ENCODE data around the gene SPANXN4. TPM values are rescaled to one million over a fixed set of nuclear protein-coding genes. Genes with fewer than 3 reads are reported as not detected.

Gene SPANXN4, protein sequence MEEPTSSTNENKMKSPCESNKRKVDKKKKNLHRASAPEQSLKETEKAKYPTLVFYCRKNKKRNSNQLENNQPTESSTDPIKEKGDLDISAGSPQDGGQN
- total RNA-seq (2014; rRNA removed; shearing (Covaris generic); ENCODE audit: low replicate concordance): not detected in 2 replicates

DNA sequence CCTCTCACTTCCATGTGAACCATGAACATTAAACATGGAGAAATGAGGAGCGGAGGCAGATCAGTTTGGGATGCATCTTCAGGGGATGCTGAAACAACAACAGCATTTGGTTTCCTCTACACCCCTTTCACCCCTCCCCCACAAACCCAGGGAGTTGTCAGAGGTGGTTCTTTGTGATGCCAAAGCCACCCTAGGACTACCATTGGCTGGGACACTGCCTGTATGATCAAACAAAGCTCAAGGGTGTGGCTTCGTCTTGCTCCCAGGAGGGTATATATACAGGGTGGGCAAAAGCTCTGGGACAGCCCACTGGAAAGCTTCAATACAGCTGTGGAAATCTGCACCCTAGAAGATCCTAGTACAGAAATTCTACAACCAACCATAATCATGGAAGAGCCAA is at the start of gene SPANXN4:
Gene SPANXN4 (plus strand): TSS at position 301 of the 400 bp plus-strand sequence. CDS start 87 bp downstream, at position 388.
- no peak within 1 kb of the TSS for H3K27ac ChIP-seq (ENCODE audit: low read length)
- no peaks in the 10 kb centered on the region for H3K27me3 ChIP-seq (ENCODE audit: low read length)
- H2AFZ ChIP-seq (ENCODE audit: low read length): no peak within 1 kb of the TSS
- DNase-seq: no peak
- no peaks in the 10 kb centered on the region for H3K79me2 ChIP-seq (ENCODE audit: low read length)
- no peaks in the 10 kb centered on the region for H4K20me1 ChIP-seq (ENCODE audit: insufficient read depth, low read depth, low read length)
- H3K9ac ChIP-seq (ENCODE audit: low read length): no peak within 1 kb of the TSS
- no peaks in the 10 kb centered on the region for H3K9me2 ChIP-seq (replicated peaks; ENCODE audit: insufficient read depth, low read length)
- no peak within 1 kb of the TSS for H3K4me2 ChIP-seq (ENCODE audit: low read depth, low read length, poor library complexity, severe bottlenecking)
- H3K4me1 ChIP-seq (ENCODE audit: low read length): no peaks in the 10 kb centered on the region
- peaks cover 15% of the 10 kb centered on the region for H3K9me3 ChIP-seq (ENCODE audit: low read length)
- no peaks in the 10 kb centered on the region for H3K36me3 ChIP-seq (ENCODE audit: insufficient read depth, low read length)
- no peak within 1 kb of the TSS for H3K4me3 ChIP-seq (ENCODE audit: low read length)

DNA sequence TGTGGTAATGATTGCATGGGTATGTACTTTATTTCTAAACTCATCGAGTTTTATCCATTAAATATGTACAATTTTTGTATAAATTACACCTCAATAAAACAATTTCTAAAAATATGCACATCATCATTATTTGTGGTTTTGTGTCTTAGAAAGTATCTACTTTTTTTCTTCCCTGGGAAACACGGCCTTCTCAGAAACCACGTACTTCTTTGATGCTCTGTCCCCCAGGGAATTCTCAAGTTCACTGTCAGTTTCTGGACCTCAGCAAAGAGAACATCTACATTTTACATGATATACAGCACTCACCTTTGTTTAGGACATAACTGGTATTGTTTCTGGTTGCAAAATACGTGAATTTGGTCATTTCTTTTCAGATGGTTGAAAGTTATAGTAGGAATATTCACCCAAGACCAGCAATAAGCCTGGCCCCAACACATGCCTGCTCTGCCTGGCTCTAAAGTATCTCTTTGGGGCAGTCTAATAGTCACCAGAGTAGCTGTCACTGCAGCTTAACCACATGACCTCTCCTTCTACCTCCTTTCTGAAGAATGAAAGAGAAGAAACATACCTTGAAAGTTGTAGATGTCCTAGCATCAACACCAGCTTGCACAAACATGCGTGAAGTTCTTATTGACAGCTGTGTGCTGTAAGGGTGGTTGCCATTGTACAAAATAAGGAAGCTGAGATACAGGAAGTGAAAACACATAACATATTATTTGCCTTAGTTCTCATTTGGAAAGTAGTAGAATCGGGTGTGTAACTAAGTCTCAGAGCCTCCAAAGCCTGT is 48.4 kb upstream of the SPANXN4 start:
- H3K4me2 ChIP-seq (ENCODE audit: low read depth, low read length, poor library complexity, severe bottlenecking): no peak overlapping the region
- H3K4me1 ChIP-seq (ENCODE audit: low read length): peaks cover 14% of the 10 kb centered on the region
- DNase-seq: no peak
- H3K4me3 ChIP-seq (ENCODE audit: low read length): no peak overlapping the region
- H3K9me2 ChIP-seq (replicated peaks; ENCODE audit: insufficient read depth, low read length): no peaks in the 10 kb centered on the region
- no peaks in the 10 kb centered on the region for H4K20me1 ChIP-seq (ENCODE audit: insufficient read depth, low read depth, low read length)
- H3K79me2 ChIP-seq (ENCODE audit: low read length): no peaks in the 10 kb centered on the region
- no peaks in the 10 kb centered on the region for H3K27me3 ChIP-seq (ENCODE audit: low read length)
- H3K27ac ChIP-seq (ENCODE audit: low read length): no peak overlapping the region
- H2AFZ ChIP-seq (ENCODE audit: low read length): 0 out of 2 replicates have a peak overlapping the region, but pooled peaks have one; percentile 5
- no peak overlapping the region for H3K9ac ChIP-seq (ENCODE audit: low read length)
- peaks cover 11% of the 10 kb centered on the region; the same call in 1 of the 2 replicates for H3K9me3 ChIP-seq (ENCODE audit: low read length)
- no peaks in the 10 kb centered on the region for H3K36me3 ChIP-seq (ENCODE audit: insufficient read depth, low read length)

DNA sequence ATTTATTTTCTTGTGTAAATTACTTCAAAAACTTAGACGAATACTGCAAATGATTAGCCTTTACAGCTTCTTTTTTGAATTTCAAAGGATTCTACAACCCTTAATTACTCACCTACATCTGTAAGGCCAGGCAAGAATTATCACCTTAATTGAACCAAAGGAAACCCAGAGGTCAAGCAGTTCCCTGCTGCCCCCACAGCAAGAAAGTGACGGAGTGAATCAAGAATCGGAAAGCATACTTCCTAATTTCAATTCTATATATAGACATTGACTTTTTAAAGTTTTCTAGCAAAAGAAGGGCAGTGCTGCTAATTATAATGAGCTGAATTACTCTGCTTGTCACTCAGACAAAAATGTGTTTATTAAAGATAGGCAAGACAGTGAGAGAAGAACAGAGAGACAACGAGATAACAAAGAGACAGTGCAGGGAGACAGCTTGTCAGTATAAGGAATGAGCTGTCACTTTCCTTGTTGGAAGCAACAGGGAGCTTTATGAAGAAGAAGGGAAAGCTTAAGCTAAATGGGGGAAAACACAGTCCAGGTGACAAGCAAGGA is 47.5 kb upstream of the SPANXN4 start:
- H3K9me3 ChIP-seq (ENCODE audit: low read length): peaks cover 7% of the 10 kb centered on the region
- peaks cover 14% of the 10 kb centered on the region for H3K4me1 ChIP-seq (ENCODE audit: low read length)
- no peak overlapping the region for H3K4me2 ChIP-seq (ENCODE audit: low read depth, low read length, poor library complexity, severe bottlenecking)
- H3K9ac ChIP-seq (ENCODE audit: low read length): no peak overlapping the region
- no peaks in the 10 kb centered on the region for H3K9me2 ChIP-seq (replicated peaks; ENCODE audit: insufficient read depth, low read length)
- H3K79me2 ChIP-seq (ENCODE audit: low read length): no peaks in the 10 kb centered on the region
- H3K4me3 ChIP-seq (ENCODE audit: low read length): no peak overlapping the region
- no peak for DNase-seq
- no peak overlapping the region for H2AFZ ChIP-seq (ENCODE audit: low read length)
- H4K20me1 ChIP-seq (ENCODE audit: insufficient read depth, low read depth, low read length): no peaks in the 10 kb centered on the region
- H3K27ac ChIP-seq (ENCODE audit: low read length): no peak overlapping the region
- no peaks in the 10 kb centered on the region for H3K27me3 ChIP-seq (ENCODE audit: low read length)
- no peaks in the 10 kb centered on the region for H3K36me3 ChIP-seq (ENCODE audit: insufficient read depth, low read length)

DNA sequence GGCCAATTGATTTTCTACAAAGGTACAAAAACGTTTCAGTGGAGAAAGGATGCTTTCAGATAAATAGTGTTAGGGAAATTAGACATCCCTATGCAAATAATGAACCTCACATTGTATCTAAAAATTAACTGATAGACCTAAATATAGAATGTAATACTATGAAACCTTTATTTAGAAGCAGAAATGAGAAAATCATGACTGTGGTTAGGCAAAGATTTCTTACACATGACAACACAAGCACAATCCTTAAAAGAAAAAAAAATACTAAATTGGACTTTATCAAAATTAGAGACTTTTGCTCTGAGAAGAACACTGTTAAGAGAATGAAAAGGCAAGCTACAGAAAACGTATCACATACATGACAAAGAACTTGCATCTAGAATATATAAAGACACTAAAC is 43.0 kb upstream of the SPANXN4 start:
- H3K9ac ChIP-seq (ENCODE audit: low read length): no peak overlapping the region
- DNase-seq: no peak
- H3K27me3 ChIP-seq (ENCODE audit: low read length): no peaks in the 10 kb centered on the region
- no peaks in the 10 kb centered on the region for H3K9me2 ChIP-seq (replicated peaks; ENCODE audit: insufficient read depth, low read length)
- H3K79me2 ChIP-seq (ENCODE audit: low read length): no peaks in the 10 kb centered on the region
- peaks cover 8% of the 10 kb centered on the region for H3K4me1 ChIP-seq (ENCODE audit: low read length)
- H3K27ac ChIP-seq (ENCODE audit: low read length): no peak overlapping the region
- H4K20me1 ChIP-seq (ENCODE audit: insufficient read depth, low read depth, low read length): no peaks in the 10 kb centered on the region
- no peaks in the 10 kb centered on the region for H3K36me3 ChIP-seq (ENCODE audit: insufficient read depth, low read length)
- peaks cover 15% of the 10 kb centered on the region for H3K9me3 ChIP-seq (ENCODE audit: low read length)
- H3K4me2 ChIP-seq (ENCODE audit: low read depth, low read length, poor library complexity, severe bottlenecking): no peak overlapping the region
- H3K4me3 ChIP-seq (ENCODE audit: low read length): no peak overlapping the region
- H2AFZ ChIP-seq (ENCODE audit: low read length): no peak overlapping the region

DNA sequence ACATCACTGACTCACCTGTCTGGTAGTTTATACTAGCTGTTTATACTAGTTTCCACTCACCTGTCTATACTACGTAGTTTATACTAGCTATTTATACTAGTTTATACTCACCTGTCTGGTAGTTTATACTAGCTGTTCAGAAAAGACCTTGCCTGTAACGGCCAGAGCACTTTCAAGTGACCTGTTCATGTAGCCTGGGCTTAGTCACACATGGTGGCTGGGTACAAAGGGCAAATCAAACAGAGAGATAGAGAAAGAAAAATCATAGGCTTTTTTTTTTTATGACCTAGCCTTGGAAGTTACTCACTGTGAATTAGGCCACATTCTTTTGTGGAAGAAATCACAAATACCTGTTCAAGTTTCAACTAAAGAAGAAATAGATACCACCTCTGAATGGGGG is 30.7 kb upstream of the SPANXN4 start:
- no peak overlapping the region for H3K27ac ChIP-seq (ENCODE audit: low read length)
- no peaks in the 10 kb centered on the region for H4K20me1 ChIP-seq (ENCODE audit: insufficient read depth, low read depth, low read length)
- no peaks in the 10 kb centered on the region for H3K27me3 ChIP-seq (ENCODE audit: low read length)
- no peaks in the 10 kb centered on the region for H3K4me1 ChIP-seq (ENCODE audit: low read length)
- H3K9ac ChIP-seq (ENCODE audit: low read length): no peak overlapping the region
- DNase-seq: no peak
- H3K9me2 ChIP-seq (replicated peaks; ENCODE audit: insufficient read depth, low read length): no peaks in the 10 kb centered on the region
- H3K36me3 ChIP-seq (ENCODE audit: insufficient read depth, low read length): no peaks in the 10 kb centered on the region
- H2AFZ ChIP-seq (ENCODE audit: low read length): no peak overlapping the region
- no peak overlapping the region for H3K4me2 ChIP-seq (ENCODE audit: low read depth, low read length, poor library complexity, severe bottlenecking)
- no peaks in the 10 kb centered on the region for H3K79me2 ChIP-seq (ENCODE audit: low read length)
- peaks cover 25% of the 10 kb centered on the region for H3K9me3 ChIP-seq (ENCODE audit: low read length)
- H3K4me3 ChIP-seq (ENCODE audit: low read length): no peak overlapping the region

DNA sequence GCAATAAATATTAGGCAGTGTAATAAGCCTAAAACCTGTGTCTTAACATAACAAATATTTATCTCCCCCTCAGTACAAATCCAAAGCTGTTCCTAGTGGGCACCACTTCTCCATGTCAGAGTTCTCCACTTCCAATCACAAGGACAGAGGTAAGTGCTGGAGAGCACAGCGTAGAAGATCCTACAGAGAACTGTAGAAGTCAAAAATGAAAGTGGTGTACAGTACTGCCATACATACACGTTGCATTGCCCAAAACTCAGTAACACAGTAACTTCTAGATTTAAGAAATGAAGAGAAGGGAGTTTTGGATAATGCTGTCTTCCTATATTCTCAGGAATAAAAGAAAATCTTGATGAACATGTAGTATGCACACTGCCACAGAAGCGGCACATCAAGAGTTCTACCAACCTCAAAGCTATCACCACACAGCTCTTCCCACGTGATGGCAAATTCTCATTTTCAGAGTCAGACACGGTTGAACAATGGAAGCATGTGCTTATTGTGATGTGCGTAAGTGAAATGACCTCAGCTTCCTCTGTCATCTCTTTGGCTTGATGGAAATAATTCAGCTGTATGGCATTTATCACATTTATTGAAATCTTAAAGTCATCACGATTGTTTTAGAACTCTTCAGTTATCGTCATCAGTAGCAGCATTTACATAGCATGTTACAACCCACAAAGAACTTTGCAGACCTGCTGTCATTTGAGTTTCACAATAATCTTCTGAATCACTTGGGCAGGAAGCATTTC is 27.1 kb upstream of the SPANXN4 start:
- H3K9me2 ChIP-seq (replicated peaks; ENCODE audit: insufficient read depth, low read length): no peaks in the 10 kb centered on the region
- no peaks in the 10 kb centered on the region for H3K4me1 ChIP-seq (ENCODE audit: low read length)
- H3K79me2 ChIP-seq (ENCODE audit: low read length): no peaks in the 10 kb centered on the region
- no peak overlapping the region for H3K9ac ChIP-seq (ENCODE audit: low read length)
- H3K4me2 ChIP-seq (ENCODE audit: low read depth, low read length, poor library complexity, severe bottlenecking): no peak overlapping the region
- no peaks in the 10 kb centered on the region for H3K36me3 ChIP-seq (ENCODE audit: insufficient read depth, low read length)
- no peak overlapping the region for H2AFZ ChIP-seq (ENCODE audit: low read length)
- H3K4me3 ChIP-seq (ENCODE audit: low read length): no peak overlapping the region
- H4K20me1 ChIP-seq (ENCODE audit: insufficient read depth, low read depth, low read length): no peaks in the 10 kb centered on the region
- no peak overlapping the region for H3K27ac ChIP-seq (ENCODE audit: low read length)
- H3K9me3 ChIP-seq (ENCODE audit: low read length): peaks cover 31% of the 10 kb centered on the region
- DNase-seq: no peak
- no peaks in the 10 kb centered on the region for H3K27me3 ChIP-seq (ENCODE audit: low read length)

DNA sequence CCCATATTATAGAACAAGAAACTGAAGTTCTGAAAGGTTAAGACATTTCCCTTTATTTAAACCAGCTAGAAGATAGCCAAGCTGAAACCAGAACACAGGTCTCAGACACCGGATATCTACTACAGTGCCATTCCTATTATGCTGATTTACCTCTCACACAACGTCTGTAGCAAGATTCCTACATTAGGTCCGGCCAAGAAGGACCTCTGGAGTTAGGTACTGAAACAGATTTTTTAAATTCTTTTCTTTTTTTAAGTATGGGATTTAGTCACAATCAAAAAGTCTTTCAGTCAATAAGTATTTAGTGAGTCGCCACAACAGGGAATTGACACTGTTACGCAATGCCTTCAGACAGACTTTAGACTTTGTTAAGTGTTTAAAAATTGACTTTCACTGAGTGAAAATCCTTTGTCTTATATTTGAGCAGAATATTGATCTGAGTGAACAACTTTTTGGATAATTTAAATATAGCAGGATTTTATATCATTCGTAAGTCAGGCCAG is 26.5 kb upstream of the SPANXN4 start:
- Histone ChIP-seq H3K4me3 (ENCODE audit: low read length) (no peak overlapping the region), H3K27me3 (ENCODE audit: low read length) (no peaks in the 10 kb centered on the region), H3K79me2 (ENCODE audit: low read length) (no peaks in the 10 kb centered on the region), H3K27ac (ENCODE audit: low read length) (no peak overlapping the region), H3K9me3 (ENCODE audit: low read length) (peaks cover 28% of the 10 kb centered on the region), H3K4me1 (ENCODE audit: low read length) (no peaks in the 10 kb centered on the region), H4K20me1 (ENCODE audit: insufficient read depth, low read depth, low read length) (no peaks in the 10 kb centered on the region), H3K9me2 (replicated peaks; ENCODE audit: insufficient read depth, low read length) (no peaks in the 10 kb centered on the region), H3K4me2 (ENCODE audit: low read depth, low read length, poor library complexity, severe bottlenecking) (no peak overlapping the region), H3K9ac (ENCODE audit: low read length) (no peak overlapping the region), H3K36me3 (ENCODE audit: insufficient read depth, low read length) (no peaks in the 10 kb centered on the region), H2AFZ (ENCODE audit: low read length) (no peak overlapping the region)
- DNase-seq: no peak

DNA sequence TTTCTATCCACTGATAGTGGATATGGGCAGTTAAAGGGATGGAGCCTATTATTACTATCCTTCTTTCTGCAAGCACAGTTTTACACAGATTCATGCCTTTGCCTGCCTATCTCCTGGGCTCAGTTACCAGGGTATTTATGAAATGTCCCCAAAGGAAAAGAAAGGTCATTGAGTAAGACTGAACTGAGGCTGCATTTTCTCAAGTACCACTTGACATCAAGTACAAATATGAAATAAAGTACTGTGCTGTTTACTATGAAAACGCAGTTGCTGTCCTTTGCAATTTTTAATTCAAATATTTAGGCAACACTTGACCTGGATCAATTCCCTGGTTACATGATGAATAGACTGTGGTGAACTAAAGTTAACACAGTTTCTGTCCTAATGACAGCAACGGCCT is 23.5 kb upstream of the SPANXN4 start:
- H3K36me3 ChIP-seq (ENCODE audit: insufficient read depth, low read length): no peaks in the 10 kb centered on the region
- no peaks in the 10 kb centered on the region for H4K20me1 ChIP-seq (ENCODE audit: insufficient read depth, low read depth, low read length)
- H3K27me3 ChIP-seq (ENCODE audit: low read length): no peaks in the 10 kb centered on the region
- no peak overlapping the region for H3K27ac ChIP-seq (ENCODE audit: low read length)
- no peak overlapping the region for H2AFZ ChIP-seq (ENCODE audit: low read length)
- H3K79me2 ChIP-seq (ENCODE audit: low read length): no peaks in the 10 kb centered on the region
- H3K4me2 ChIP-seq (ENCODE audit: low read depth, low read length, poor library complexity, severe bottlenecking): no peak overlapping the region
- no peak for DNase-seq
- no peaks in the 10 kb centered on the region for H3K4me1 ChIP-seq (ENCODE audit: low read length)
- H3K4me3 ChIP-seq (ENCODE audit: low read length): no peak overlapping the region
- no peaks in the 10 kb centered on the region for H3K9me2 ChIP-seq (replicated peaks; ENCODE audit: insufficient read depth, low read length)
- H3K9me3 ChIP-seq (ENCODE audit: low read length): peaks cover 16% of the 10 kb centered on the region
- no peak overlapping the region for H3K9ac ChIP-seq (ENCODE audit: low read length)

All from Karpas-422 (cell line).